GM12878 (cell line): Measurements from ENCODE around the gene EI24. TPM values are rescaled to one million over a fixed set of nuclear protein-coding genes. Genes with fewer than 3 reads are reported as not detected.

ENCODE experiments used
- ATAC-seq: fragments of 200-7000 bp; cut with Tn5 transposase; 3 replicates; pipeline ENCODE4 v1.9.1; 2020; ENCODE audit warnings: mild to moderate bottlenecking, moderate library complexity
- BruUV-seq: library from RNA; stranded (reverse); fragments of 400-500 nt; replicated peaks from 2 replicates; lab custom pipeline; 2021; lab: Mats Ljungman, UMichigan
- CTCF ChIA-PET: fragments of 300-600 bp; sonication (Branson Sonifier 250); formaldehyde crosslinking; extraction: SDS; loops from one replicate; lab custom pipeline; 2021; ENCODE audit warnings: inconsistent platforms; lab: Yijun Ruan, JAX
- POLR2A ChIA-PET: fragments of 350-600 bp; formaldehyde crosslinking; extraction: SDS; loops from one replicate; lab custom pipeline; 2021; ENCODE audit warnings: inconsistent platforms; lab: Charles Lee
- RAD21 ChIA-PET: fragments of 300-600 bp; sonication (Branson Sonifier 250); formaldehyde crosslinking; loops from one replicate; lab custom pipeline; 2023; ENCODE audit warnings: antibody characterized with exemption; ENCODE audit not compliant: unreplicated experiment; lab: Charles Lee
- SMC1A ChIA-PET: fragments of 300-600 bp; sonication (Branson Sonifier 250); formaldehyde crosslinking; loops from one replicate; lab custom pipeline; 2023; ENCODE audit not compliant: unreplicated experiment, uncharacterized antibody; lab: Charles Lee
- DNase-seq: peaks from one replicate; pipeline ENCODE4 v3.0.0-alpha.2; 2011; ENCODE audit warnings: low read depth, low spot score
- FAIRE-seq: peaks from 3 replicates; lab custom pipeline; 2011; peaks lifted over from hg19 to GRCh38; lab: Jason Lieb, UNC
- H2AFZ ChIP-seq: 2 replicates; pipeline ENCODE4 v1.6.0; 2011; ENCODE audit warnings: low read depth, low read length, control low read depth; ENCODE audit not compliant: control insufficient read depth
- H3K27ac ChIP-seq: 2 replicates; pipeline ENCODE4 v1.5.1; 2011; ENCODE audit warnings: control low read depth; ENCODE audit not compliant: control insufficient read depth, insufficient read depth
- H3K27me3 ChIP-seq, 2 experiments: replicated peaks in 1 of 2; 2 replicates each; pipeline versions ENCODE4 v1.6.0 to v1.6.1; 2011; ENCODE audit warnings: low read length in 1 of 2; ENCODE audit not compliant: control insufficient read depth in 2 of 2, insufficient read depth in 2 of 2
- H3K36me3 ChIP-seq, 2 experiments: 2 replicates each; pipeline ENCODE4 v1.5.1; 2011; ENCODE audit warnings: low read length in 1 of 2; ENCODE audit not compliant: control insufficient read depth in 2 of 2, insufficient read depth in 2 of 2
- H3K4me1 ChIP-seq: 2 replicates; pipeline ENCODE4 v1.6.1; 2011; ENCODE audit warnings: mild to moderate bottlenecking, low read length, moderate library complexity, mixed read lengths; ENCODE audit not compliant: control insufficient read depth, insufficient read depth
- H3K4me2 ChIP-seq: 2 replicates; pipeline ENCODE4 v1.6.0; 2011; ENCODE audit warnings: control low read depth; ENCODE audit not compliant: control insufficient read depth, insufficient read depth
- H3K4me3 ChIP-seq: fragments of 200-600 bp; sonication (generic); 2 replicates; pipeline ENCODE4 v1.5.1; 2016
- H3K79me2 ChIP-seq: 2 replicates; pipeline ENCODE4 v1.6.0; 2011; ENCODE audit warnings: low read length; ENCODE audit not compliant: control insufficient read depth, insufficient read depth
- H3K9ac ChIP-seq: 2 replicates; pipeline ENCODE4 v1.8.0; 2011; ENCODE audit warnings: low read length, control low read depth, mixed read lengths; ENCODE audit not compliant: control insufficient read depth, insufficient read depth
- H3K9me3 ChIP-seq: replicated peaks from 3 replicates; pipeline ENCODE4 v1.5.1; 2011; ENCODE audit warnings: mild to moderate bottlenecking, low read length; ENCODE audit not compliant: control insufficient read depth, insufficient read depth
- H4K20me1 ChIP-seq: 2 replicates; pipeline ENCODE4 v1.6.0; 2011; ENCODE audit not compliant: control insufficient read depth, insufficient read depth
- CTCF ChIP-seq, 3 experiments: IDR thresholded peaks in 2 of 3; conservative IDR thresholded peaks in 1 of 3; 2 replicates each; pipeline ENCODE4 v1.5.1; 2011; ENCODE audit warnings: low read depth in 3 of 3, low read length in 3 of 3, mild to moderate bottlenecking in 3 of 3, control low read depth in 2 of 3, moderate library complexity in 2 of 3, inconsistent platforms in 1 of 3, mixed read lengths in 1 of 3; ENCODE audit not compliant: control insufficient read depth in 2 of 3, insufficient read depth in 1 of 3; ENCODE audit errors: extremely low read depth in 1 of 3
- GABPA ChIP-seq: IDR thresholded peaks from 2 replicates; pipeline ENCODE4 v1.6.1; 2014; ENCODE audit warnings: antibody characterized with exemption, low read depth, mild to moderate bottlenecking, inconsistent platforms
- HCFC1 ChIP-seq: fragments of 150-350 bp; IDR thresholded peaks from 2 replicates; pipeline ENCODE4 v1.6.1; 2014; ENCODE audit warnings: low read length
- MTA2 ChIP-seq: fragments of 450-650 bp; IDR thresholded peaks from 2 replicates; pipeline ENCODE4 v1.6.1; 2016; ENCODE audit warnings: low read depth, mild to moderate bottlenecking, moderate library complexity
- PAX8 ChIP-seq: fragments of 450-650 bp; IDR thresholded peaks from 2 replicates; pipeline ENCODE4 v1.6.1; 2017; ENCODE audit warnings: mild to moderate bottlenecking, moderate library complexity
- POLR2AphosphoS2 ChIP-seq: IDR thresholded peaks from 2 replicates; pipeline ENCODE4 v1.6.1; 2011; ENCODE audit warnings: low read depth, mild to moderate bottlenecking, low read length, improper control_type of control experiment, moderate library complexity
- POLR2AphosphoS5 ChIP-seq: IDR thresholded peaks from 2 replicates; pipeline ENCODE4 v1.6.1; 2011; ENCODE audit warnings: mild to moderate bottlenecking, low read length, inconsistent platforms
- SPI1 ChIP-seq: IDR thresholded peaks from 2 replicates; pipeline ENCODE4 v1.6.1; 2011; ENCODE audit warnings: low read depth, mild to moderate bottlenecking, low read length, moderate library complexity, borderline replicate concordance; ENCODE audit not compliant: insufficient read depth
- ZNF384 ChIP-seq: IDR thresholded peaks from 2 replicates; pipeline ENCODE4 v1.6.1; 2012; ENCODE audit warnings: low read depth, mild to moderate bottlenecking, low read length, improper control_type of control experiment, borderline replicate concordance
- WGBS: methylation state at CpG from one replicate; pipeline ENCODE4 v1.1.6; 2016; ENCODE audit warnings: low lambda C conversion rate; ENCODE audit not compliant: insufficient replicate concordance, insufficient coverage; ENCODE audit errors: missing lambda C conversion rate; 5-methylcytosine and 5-hydroxymethylcytosine counted together
- in situ Hi-C: fragments of 300-500 bp; cut with MboI; formaldehyde crosslinking; loops from 9 replicates; pipeline ENCODE4 v1.14.3; 2018; ENCODE audit warnings: mixed read lengths
- intact Hi-C: fragments of 100-400 bp; cut with micrococcal nuclease; formaldehyde crosslinking; loops from one replicate; pipeline ENCODE4 v1.14.2; 2022; ENCODE audit not compliant: unreplicated experiment
- polyA plus RNA-seq, 11 experiments: library from polyadenylated mRNA; depleted of rRNA in 4 of 11; unstranded in 6 of 11; stranded (reverse) in 5 of 11; fragments of >200 nt; fragmentation: Nextera tagmentation in 4 of 11; fragmentation: Illumina TruSeq in 1 of 11; extraction: Ambion mirVana in 4 of 11; extraction: Trizol in 1 of 11; gene quantifications; 1 replicate in 1 of 11; 2 replicates in 10 of 11; pipeline versions ENCODE4 v1.2.1 to v1.2.3, GENCODE V29; 2011 to 2016; ENCODE audit warnings: inconsistent platforms in 2 of 11, missing spikeins in 2 of 11, low read depth in 1 of 11
- total RNA-seq, 4 experiments: library from RNA; depleted of rRNA in 3 of 4; stranded (reverse); fragments of >200 nt in 3 of 4; fragmentation: Illumina TruSeq in 1 of 4; extraction: Trizol in 1 of 4; gene quantifications; 2 replicates each; pipeline versions ENCODE4 v1.2.1 to v1.2.3, GENCODE V29; 2013 to 2021
- TF ChIP-seq, protein P1 (sequence below): IDR thresholded peaks from 2 replicates; pipeline ENCODE4 v1.6.1; 2012; ENCODE audit warnings: low read depth, low read length, improper control_type of control experiment
- TF ChIP-seq, protein P2 (sequence below): fragments of 450-650 bp; formaldehyde crosslinking; IDR thresholded peaks from 2 replicates; pipeline ENCODE4 v1.5.0; 2022; ENCODE audit warnings: mild to moderate bottlenecking, missing genetic modification characterization
- TF ChIP-seq, protein P3 (sequence below): fragments of 450-650 bp; IDR thresholded peaks from 2 replicates; pipeline ENCODE4 v1.6.1; 2017; ENCODE audit warnings: mild to moderate bottlenecking, moderate library complexity
- TF ChIP-seq, protein P4 (sequence below): fragments of 450-650 bp; IDR thresholded peaks from 2 replicates; pipeline ENCODE4 v1.6.1; 2014; ENCODE audit warnings: mild to moderate bottlenecking

The EI24 gene
- total and polyA plus RNA-seq, 10 of the 15 experiments (the other 5 are each of a cell fraction or from before 2014, with no cell fraction given): 20.3 to 127 (median 70.4) TPM

GRCh38 chr11:125554038-125554437, 15.2 kb upstream of the EI24 start:
- FAIRE-seq: no peak
- ChIA-PET CTCF (no interaction called here), RAD21 (no interaction called here), SMC1A (interaction anchor here (1.3 kb wide), 1 partner anchor 9 kb away, joined by 5 read pairs; no protein-coding TSS in a partner anchor), POLR2A (no interaction called here)
- 56% methylated on average over 3 of the region's 3 CpGs for WGBS
- Histone ChIP-seq H4K20me1 (no peaks in the 10 kb centered on the region), H3K79me2 (no peaks in the 10 kb centered on the region), H3K27me3 (no peaks in the 10 kb centered on the region), H3K9ac (no peak overlapping the region), H3K4me1 (no peaks in the 10 kb centered on the region), H3K4me3 (no peak overlapping the region), H3K36me3 (no peaks in the 10 kb centered on the region), H3K27ac (no peak overlapping the region), H2AFZ (no peak overlapping the region), H3K9me3 (peaks cover 20% of the 10 kb centered on the region), H3K4me2 (no peak overlapping the region)
- in situ Hi-C loops (no loop called here), intact Hi-C loops (no loop called here)
- no peak for ATAC-seq
- DNase-seq: no peak
- BruUV-seq: no TSS peak
- TF ChIP-seq GABPA (no peak), POLR2AphosphoS2 (no peak), SPI1 (no peak), PAX8 (no peak), ZNF384 (no peak), MTA2 (no peak), HCFC1 (no peak), POLR2AphosphoS5 (no peak), CTCF (IDR thresholded peaks at IDR 0.05 in 2 of 3, conservative IDR thresholded peaks at IDR 0.05 in 1 of 3; ENCODE audit: control insufficient read depth in 2 of 3, extremely low read depth in 1 of 3, insufficient read depth in 1 of 3, low read depth in 3 of 3, low read length in 3 of 3) (no peak)
- TF ChIP-seq, protein P1, sequence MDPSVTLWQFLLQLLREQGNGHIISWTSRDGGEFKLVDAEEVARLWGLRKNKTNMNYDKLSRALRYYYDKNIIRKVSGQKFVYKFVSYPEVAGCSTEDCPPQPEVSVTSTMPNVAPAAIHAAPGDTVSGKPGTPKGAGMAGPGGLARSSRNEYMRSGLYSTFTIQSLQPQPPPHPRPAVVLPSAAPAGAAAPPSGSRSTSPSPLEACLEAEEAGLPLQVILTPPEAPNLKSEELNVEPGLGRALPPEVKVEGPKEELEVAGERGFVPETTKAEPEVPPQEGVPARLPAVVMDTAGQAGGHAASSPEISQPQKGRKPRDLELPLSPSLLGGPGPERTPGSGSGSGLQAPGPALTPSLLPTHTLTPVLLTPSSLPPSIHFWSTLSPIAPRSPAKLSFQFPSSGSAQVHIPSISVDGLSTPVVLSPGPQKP: no peak
- TF ChIP-seq, protein P2, sequence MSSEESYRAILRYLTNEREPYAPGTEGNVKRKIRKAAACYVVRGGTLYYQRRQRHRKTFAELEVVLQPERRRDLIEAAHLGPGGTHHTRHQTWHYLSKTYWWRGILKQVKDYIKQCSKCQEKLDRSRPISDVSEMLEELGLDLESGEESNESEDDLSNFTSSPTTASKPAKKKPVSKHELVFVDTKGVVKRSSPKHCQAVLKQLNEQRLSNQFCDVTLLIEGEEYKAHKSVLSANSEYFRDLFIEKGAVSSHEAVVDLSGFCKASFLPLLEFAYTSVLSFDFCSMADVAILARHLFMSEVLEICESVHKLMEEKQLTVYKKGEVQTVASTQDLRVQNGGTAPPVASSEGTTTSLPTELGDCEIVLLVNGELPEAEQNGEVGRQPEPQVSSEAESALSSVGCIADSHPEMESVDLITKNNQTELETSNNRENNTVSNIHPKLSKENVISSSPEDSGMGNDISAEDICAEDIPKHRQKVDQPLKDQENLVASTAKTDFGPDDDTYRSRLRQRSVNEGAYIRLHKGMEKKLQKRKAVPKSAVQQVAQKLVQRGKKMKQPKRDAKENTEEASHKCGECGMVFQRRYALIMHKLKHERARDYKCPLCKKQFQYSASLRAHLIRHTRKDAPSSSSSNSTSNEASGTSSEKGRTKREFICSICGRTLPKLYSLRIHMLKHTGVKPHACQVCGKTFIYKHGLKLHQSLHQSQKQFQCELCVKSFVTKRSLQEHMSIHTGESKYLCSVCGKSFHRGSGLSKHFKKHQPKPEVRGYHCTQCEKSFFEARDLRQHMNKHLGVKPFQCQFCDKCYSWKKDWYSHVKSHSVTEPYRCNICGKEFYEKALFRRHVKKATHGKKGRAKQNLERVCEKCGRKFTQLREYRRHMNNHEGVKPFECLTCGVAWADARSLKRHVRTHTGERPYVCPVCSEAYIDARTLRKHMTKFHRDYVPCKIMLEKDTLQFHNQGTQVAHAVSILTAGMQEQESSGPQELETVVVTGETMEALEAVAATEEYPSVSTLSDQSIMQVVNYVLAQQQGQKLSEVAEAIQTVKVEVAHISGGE: no peak
- TF ChIP-seq, protein P3, sequence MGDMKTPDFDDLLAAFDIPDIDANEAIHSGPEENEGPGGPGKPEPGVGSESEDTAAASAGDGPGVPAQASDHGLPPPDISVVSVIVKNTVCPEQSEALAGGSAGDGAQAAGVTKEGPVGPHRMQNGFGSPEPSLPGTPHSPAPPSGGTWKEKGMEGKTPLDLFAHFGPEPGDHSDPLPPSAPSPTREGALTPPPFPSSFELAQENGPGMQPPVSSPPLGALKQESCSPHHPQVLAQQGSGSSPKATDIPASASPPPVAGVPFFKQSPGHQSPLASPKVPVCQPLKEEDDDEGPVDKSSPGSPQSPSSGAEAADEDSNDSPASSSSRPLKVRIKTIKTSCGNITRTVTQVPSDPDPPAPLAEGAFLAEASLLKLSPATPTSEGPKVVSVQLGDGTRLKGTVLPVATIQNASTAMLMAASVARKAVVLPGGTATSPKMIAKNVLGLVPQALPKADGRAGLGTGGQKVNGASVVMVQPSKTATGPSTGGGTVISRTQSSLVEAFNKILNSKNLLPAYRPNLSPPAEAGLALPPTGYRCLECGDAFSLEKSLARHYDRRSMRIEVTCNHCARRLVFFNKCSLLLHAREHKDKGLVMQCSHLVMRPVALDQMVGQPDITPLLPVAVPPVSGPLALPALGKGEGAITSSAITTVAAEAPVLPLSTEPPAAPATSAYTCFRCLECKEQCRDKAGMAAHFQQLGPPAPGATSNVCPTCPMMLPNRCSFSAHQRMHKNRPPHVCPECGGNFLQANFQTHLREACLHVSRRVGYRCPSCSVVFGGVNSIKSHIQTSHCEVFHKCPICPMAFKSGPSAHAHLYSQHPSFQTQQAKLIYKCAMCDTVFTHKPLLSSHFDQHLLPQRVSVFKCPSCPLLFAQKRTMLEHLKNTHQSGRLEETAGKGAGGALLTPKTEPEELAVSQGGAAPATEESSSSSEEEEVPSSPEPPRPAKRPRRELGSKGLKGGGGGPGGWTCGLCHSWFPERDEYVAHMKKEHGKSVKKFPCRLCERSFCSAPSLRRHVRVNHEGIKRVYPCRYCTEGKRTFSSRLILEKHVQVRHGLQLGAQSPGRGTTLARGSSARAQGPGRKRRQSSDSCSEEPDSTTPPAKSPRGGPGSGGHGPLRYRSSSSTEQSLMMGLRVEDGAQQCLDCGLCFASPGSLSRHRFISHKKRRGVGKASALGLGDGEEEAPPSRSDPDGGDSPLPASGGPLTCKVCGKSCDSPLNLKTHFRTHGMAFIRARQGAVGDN: no peak
- TF ChIP-seq, protein P4, sequence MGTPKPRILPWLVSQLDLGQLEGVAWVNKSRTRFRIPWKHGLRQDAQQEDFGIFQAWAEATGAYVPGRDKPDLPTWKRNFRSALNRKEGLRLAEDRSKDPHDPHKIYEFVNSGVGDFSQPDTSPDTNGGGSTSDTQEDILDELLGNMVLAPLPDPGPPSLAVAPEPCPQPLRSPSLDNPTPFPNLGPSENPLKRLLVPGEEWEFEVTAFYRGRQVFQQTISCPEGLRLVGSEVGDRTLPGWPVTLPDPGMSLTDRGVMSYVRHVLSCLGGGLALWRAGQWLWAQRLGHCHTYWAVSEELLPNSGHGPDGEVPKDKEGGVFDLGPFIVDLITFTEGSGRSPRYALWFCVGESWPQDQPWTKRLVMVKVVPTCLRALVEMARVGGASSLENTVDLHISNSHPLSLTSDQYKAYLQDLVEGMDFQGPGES: no peak
